Upper lobe of left lung (tissue), 6 donors: ENCODE data around the gene PTPRG. TPM values are rescaled to one million over a fixed set of nuclear protein-coding genes. Genes with fewer than 3 reads are reported as not detected.
A peak's percentile ranks its signal among the peaks of the same experiment; 100 is the strongest.

Source experiments
- ATAC-seq, 2 donors: fragments of 200-7000 bp; cut with Tn5 transposase; one replicate each; pipeline ENCODE4 v1.9.1; 2022; ENCODE audit warnings: mild to moderate bottlenecking in 2 of 2, moderate library complexity in 2 of 2; ENCODE audit not compliant: low FRiP score in 2 of 2
- DNase-seq, 2 donors: peaks; one replicate each; pipeline ENCODE4 v3.0.0-alpha.2; 2019 to 2020
- H3K27ac ChIP-seq, 4 donors: fragments of 200-600 bp; sonication (generic); one replicate each; pipeline ENCODE4 v1.5.1; 2016 to 2019
- H3K27me3 ChIP-seq, 4 donors: fragments of 200-600 bp; sonication (generic); one replicate each; pipeline ENCODE4 v1.5.1; 2017 to 2019
- H3K36me3 ChIP-seq, 4 donors: fragments of 200-600 bp; sonication (generic); one replicate each; pipeline ENCODE4 v1.5.1; 2016 to 2019
- H3K4me1 ChIP-seq, 4 donors: fragments of 200-600 bp; sonication (generic); one replicate each; pipeline ENCODE4 v1.5.1; 2018 to 2019
- H3K4me3 ChIP-seq, 4 donors: fragments of 200-600 bp; sonication (generic); one replicate each; pipeline ENCODE4 v1.5.1; 2017 to 2019; ENCODE audit warnings: mild to moderate bottlenecking in 2 of 4, moderate library complexity in 1 of 4
- H3K9me3 ChIP-seq, 4 donors: fragments of 200-600 bp; sonication (generic); one replicate each; pipeline ENCODE4 v1.5.1; 2018 to 2019
- EP300 ChIP-seq, 4 donors: sonication (generic); formaldehyde crosslinking; IDR thresholded peaks; one replicate each; pipeline ENCODE4 v1.5.1; 2017; ENCODE audit warnings: antibody characterized with exemption in 4 of 4, control low read depth in 2 of 4
- POLR2A ChIP-seq, 4 donors: fragments of 450-650 bp; IDR thresholded peaks; one replicate each; pipeline ENCODE4 v1.5.1; 2016 to 2017; ENCODE audit warnings: antibody characterized with exemption in 4 of 4, mild to moderate bottlenecking in 2 of 4
- POLR2AphosphoS5 ChIP-seq, 2 donors: sonication (generic); formaldehyde crosslinking; IDR thresholded peaks; one replicate each; pipeline ENCODE4 v1.5.1; 2017; ENCODE audit warnings: antibody characterized with exemption in 2 of 2
- WGBS, 2 donors: methylation state at CpG; one replicate each; pipeline ENCODE4 v1.1.5; 2017 to 2018; 5-methylcytosine and 5-hydroxymethylcytosine counted together
- total RNA-seq, 6 donors: library from RNA; depleted of rRNA in 4 of 6; stranded (reverse); fragments of >200 nt in 4 of 6; gene quantifications; one replicate each; pipeline versions ENCODE4 v1.1.0 to v1.2.1, GENCODE V29; 2016 to 2021
- TF ChIP-seq, protein P1 (sequence below), 6 experiments: fragments of 450-650 bp in 4 of 6; fragments of 200-600 bp in 2 of 6; sonication (generic) in 2 of 6; IDR thresholded peaks; one replicate each; pipeline ENCODE4 v1.5.1; 2016 to 2019; ENCODE audit warnings: antibody characterized with exemption in 6 of 6
- donor health status: DM: no; HTN: no; CAD: no; lungs with moderate emphysema.
- donor health status: DM: no; HTN: yes; CAD: no; lungs with severe emphysema.

The PTPRG gene
- 100 to 1,000 TPM in 1 of 6 donors, 10 to 100 TPM in 5; 58.7 to 101 (median 68.8) TPM for total RNA-seq

DNA sequence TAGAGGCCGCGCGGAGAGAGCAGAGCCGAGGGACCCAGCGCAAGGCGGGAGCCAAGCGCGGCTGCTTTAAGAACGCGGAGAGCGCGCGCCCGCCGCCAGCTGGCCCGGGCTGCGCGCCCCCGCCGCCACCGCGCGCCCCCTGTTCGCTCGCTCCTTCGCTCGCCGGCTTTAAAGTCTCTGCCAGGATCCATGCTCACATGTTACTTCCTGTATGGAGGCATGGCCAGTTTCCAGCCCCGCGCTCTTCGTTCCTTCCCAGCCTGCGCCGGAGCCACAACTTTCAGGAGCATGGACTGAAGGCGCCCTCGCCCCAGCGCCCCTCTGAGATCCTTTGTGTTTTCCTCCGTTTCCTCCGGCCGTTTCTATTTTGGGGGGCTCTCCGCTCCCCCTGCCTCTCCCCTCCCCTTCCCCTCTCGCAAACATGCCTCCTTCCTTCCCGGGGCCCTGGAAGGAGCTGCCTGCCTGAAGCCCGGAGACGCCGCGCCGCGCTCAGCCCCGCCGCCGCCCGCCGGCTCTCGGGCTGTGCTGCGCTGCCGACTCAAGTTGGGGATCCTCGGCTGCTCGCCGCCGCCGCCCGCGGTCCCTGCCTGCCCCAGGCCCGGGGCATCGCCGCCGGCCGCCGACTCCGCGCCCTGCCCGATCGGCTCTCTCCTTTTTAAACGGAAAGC, at the start of gene PTPRG:
Gene PTPRG, plus strand, starts transcription at position 198 of the 668 bp plus-strand sequence. CDS start 717 bp downstream, outside the sequence.
- Histone ChIP-seq H3K4me3 (peak within 1 kb of the TSS; percentile 65 to 84 (median 80)), H3K27me3 (peaks cover 0 to 8% (median 0%) of the 10 kb centered on the region in 4 donors), H3K27ac (peak within 1 kb of the TSS; percentile 85 to 97 (median 95)), H3K4me1 (peaks cover 11 to 56% (median 18%) of the 10 kb centered on the region in 4 donors), H3K36me3 (no peaks in the 10 kb centered on the region), H3K9me3 (peaks cover 0 to 4% (median 0%) of the 10 kb centered on the region in 4 donors)
- ATAC-seq, result peak; percentile 83 to 88
- TF ChIP-seq, protein P1, sequence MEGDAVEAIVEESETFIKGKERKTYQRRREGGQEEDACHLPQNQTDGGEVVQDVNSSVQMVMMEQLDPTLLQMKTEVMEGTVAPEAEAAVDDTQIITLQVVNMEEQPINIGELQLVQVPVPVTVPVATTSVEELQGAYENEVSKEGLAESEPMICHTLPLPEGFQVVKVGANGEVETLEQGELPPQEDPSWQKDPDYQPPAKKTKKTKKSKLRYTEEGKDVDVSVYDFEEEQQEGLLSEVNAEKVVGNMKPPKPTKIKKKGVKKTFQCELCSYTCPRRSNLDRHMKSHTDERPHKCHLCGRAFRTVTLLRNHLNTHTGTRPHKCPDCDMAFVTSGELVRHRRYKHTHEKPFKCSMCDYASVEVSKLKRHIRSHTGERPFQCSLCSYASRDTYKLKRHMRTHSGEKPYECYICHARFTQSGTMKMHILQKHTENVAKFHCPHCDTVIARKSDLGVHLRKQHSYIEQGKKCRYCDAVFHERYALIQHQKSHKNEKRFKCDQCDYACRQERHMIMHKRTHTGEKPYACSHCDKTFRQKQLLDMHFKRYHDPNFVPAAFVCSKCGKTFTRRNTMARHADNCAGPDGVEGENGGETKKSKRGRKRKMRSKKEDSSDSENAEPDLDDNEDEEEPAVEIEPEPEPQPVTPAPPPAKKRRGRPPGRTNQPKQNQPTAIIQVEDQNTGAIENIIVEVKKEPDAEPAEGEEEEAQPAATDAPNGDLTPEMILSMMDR (IDR thresholded peaks at IDR 0.05), result no peak
- peak; percentile 78 to 86 for TF ChIP-seq POLR2AphosphoS5 (IDR thresholded peaks at IDR 0.05)
- TF ChIP-seq POLR2A (IDR thresholded peaks at IDR 0.05), result peak in 3 of 4 donors; percentile 35 to 78 (median 56)
- no peak for TF ChIP-seq EP300 (IDR thresholded peaks at IDR 0.05)
- peak; percentile 84 to 95 for DNase-seq
- 0 to 1% methylated on average over 45 to 66 of the region's 74 CpGs for WGBS, 2 donors

DNA sequence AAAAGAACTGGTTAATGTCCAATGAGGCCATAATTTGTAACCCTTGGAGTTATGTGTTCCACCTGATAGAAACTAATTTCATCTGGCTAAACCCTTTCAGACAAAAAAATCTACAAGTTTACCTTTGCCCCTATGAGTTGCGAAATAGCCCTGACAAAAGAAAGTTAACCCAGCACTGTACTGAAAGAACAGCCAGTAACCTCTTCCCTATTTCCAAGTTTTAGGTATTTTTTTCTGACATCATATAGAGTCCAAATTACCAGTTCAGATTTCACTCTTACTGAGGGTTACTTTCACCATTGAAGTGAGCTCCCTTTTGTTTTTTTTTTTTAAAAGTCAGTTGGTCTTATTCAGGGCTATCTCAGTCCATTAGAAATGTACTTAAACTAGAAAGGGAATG, 42.8 kb upstream of the PTPRG start:
- Histone ChIP-seq H3K27ac (no peak overlapping the region), H3K36me3 (no peaks in the 10 kb centered on the region), H3K4me1 (no peaks in the 10 kb centered on the region), H3K4me3 (no peak overlapping the region), H3K27me3 (no peaks in the 10 kb centered on the region), H3K9me3 (no peaks in the 10 kb centered on the region)
- DNase-seq (no peak), ATAC-seq (no peak)
- 90 to 100% methylated on average over 1 of the region's 1 CpG for WGBS, 2 donors
- no peak for TF ChIP-seq EP300 (IDR thresholded peaks at IDR 0.05)
- TF ChIP-seq, protein P1 (IDR thresholded peaks at IDR 0.05), result no peak
- TF ChIP-seq POLR2A (IDR thresholded peaks at IDR 0.05), result no peak
- no peak for TF ChIP-seq POLR2AphosphoS5 (IDR thresholded peaks at IDR 0.05)

DNA sequence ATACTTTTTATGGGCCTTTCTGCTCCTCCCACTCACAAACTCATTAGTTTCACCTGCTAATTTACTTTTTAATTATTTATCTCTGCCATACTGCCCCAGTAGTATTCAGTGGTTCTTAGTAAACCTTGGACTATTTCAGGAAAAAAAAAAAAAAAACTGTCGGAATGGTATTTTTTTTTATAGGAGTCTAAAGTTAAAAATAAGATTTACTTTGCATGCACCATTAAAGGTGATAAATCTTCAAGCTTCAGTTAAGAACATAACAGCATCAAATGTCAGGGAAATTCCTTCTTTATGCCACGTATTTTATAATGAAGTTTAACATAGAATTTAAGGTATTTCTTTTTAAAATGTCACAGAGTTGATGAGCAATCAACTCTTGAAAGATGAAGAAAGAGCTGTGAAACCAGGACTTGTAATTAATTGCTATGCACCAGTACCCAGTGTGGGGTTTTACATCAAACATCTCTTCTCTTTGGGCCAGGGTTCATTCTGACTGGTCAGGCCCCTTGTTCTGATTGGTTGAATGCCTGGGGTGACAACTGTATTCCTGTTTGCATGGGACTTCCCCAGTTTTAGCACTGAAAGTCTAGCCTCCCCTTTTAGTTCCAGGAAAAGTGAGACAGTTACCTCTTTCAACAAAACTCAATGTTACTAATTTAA, 40.3 kb upstream of the PTPRG start:
- no peaks in the 10 kb centered on the region for H3K36me3 ChIP-seq
- 90 to 91% methylated on average over 2 of the region's 2 CpGs for WGBS, 2 donors
- no peak for DNase-seq
- no peaks in the 10 kb centered on the region for H3K27me3 ChIP-seq
- no peak overlapping the region for H3K4me3 ChIP-seq
- H3K4me1 ChIP-seq, result peaks cover 0 to 6% (median 2%) of the 10 kb centered on the region in 4 donors
- H3K27ac ChIP-seq, result no peak overlapping the region
- ATAC-seq, result no peak
- TF ChIP-seq POLR2A (IDR thresholded peaks at IDR 0.05) (no peak), EP300 (IDR thresholded peaks at IDR 0.05) (no peak)
- no peaks in the 10 kb centered on the region for H3K9me3 ChIP-seq

DNA sequence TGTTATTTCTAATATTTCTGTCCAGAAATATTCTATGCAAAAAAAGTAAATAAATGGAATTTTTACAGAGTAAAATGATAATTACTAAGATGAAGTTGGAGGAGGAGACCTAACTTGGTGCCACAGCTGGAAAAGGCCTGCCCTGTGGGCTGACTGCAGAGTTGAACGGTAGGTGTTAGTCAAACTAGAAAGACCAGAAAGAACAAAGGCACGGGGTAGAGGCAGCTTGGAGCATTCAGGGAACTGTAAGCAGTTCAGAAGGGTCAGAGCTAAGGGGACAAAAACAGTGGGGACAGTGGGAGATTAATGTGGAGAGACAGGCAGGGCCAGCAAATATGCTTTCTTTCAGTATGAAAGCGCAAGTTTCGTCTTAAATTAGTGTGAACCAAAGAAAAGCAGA, 39.3 kb upstream of the PTPRG start:
- no peak for ATAC-seq
- 82 to 83% methylated on average over 4 of the region's 4 CpGs for WGBS, 2 donors
- TF ChIP-seq EP300 (IDR thresholded peaks at IDR 0.05) (no peak), POLR2AphosphoS5 (IDR thresholded peaks at IDR 0.05) (no peak), POLR2A (IDR thresholded peaks at IDR 0.05) (no peak)
- TF ChIP-seq, protein P1 (IDR thresholded peaks at IDR 0.05), result no peak
- Histone ChIP-seq H3K36me3 (no peaks in the 10 kb centered on the region), H3K4me3 (no peak overlapping the region), H3K4me1 (peaks cover 0 to 6% (median 2%) of the 10 kb centered on the region in 4 donors), H3K27me3 (no peaks in the 10 kb centered on the region), H3K27ac (no peak overlapping the region), H3K9me3 (no peaks in the 10 kb centered on the region)
- no peak for DNase-seq

- 73 to 74% methylated on average over 2 of the region's 2 CpGs for WGBS, 2 donors
Observed at GRCh38 chr3:61522626-61523025, 38.7 kb upstream of the PTPRG start.

More at GRCh38 chr3:61522626-61523025, 38.7 kb upstream of the PTPRG start:
- Histone ChIP-seq H3K36me3 (no peaks in the 10 kb centered on the region), H3K27me3 (no peaks in the 10 kb centered on the region), H3K4me3 (no peak overlapping the region), H3K9me3 (no peaks in the 10 kb centered on the region), H3K4me1 (peaks cover 0 to 6% (median 2%) of the 10 kb centered on the region in 4 donors), H3K27ac (no peak overlapping the region)
- no peak for ATAC-seq
- no peak for DNase-seq
- no peak for TF ChIP-seq POLR2AphosphoS5 (IDR thresholded peaks at IDR 0.05)
